K562 (cell line): ENCODE measurements around the gene AMER3. TPM values are rescaled to one million over a fixed set of nuclear protein-coding genes. Genes with fewer than 3 reads are reported as not detected.

Experiments
- ATAC-seq: fragments of 200-7000 bp; cut with Tn5 transposase; 3 replicates; pipeline ENCODE4 v1.9.1; 2020; ENCODE audit warnings: moderate library complexity
- BruUV-seq: library from RNA; stranded (reverse); fragments of 400-500 nt; replicated peaks from 2 replicates; lab custom pipeline; 2021; lab: Mats Ljungman, UMichigan
- CTCF ChIA-PET: fragments of 300-600 bp; formaldehyde crosslinking; extraction: SDS; loops from one replicate; lab custom pipeline; 2021; ENCODE audit warnings: low intra/inter-chr PET ratio; lab: Yijun Ruan, JAX
- POLR2A ChIA-PET: fragments of 300-600, 350-650 bp; sonication (Branson Sonifier 250); formaldehyde crosslinking; extraction: SDS; loops from one replicate; lab custom pipeline; 2021; ENCODE audit warnings: antibody characterized with exemption, inconsistent platforms; lab: Yijun Ruan, JAX
- DNase-seq, 4 experiments: peaks; one replicate each; pipeline versions ENCODE4 v3.0.0 to v3.0.0-alpha.2; 2011 to 2018; ENCODE audit warnings: low spot score in 3 of 4, mixed read lengths in 3 of 4; ENCODE audit errors: extremely low read depth in 1 of 4
- FAIRE-seq: peaks from 2 replicates; lab custom pipeline; 2011; peaks lifted over from hg19 to GRCh38; lab: Jason Lieb, UNC
- H2AFZ ChIP-seq: 2 replicates; pipeline ENCODE4 v1.6.0; 2011; ENCODE audit warnings: low read depth, low read length, control low read depth, inconsistent platforms
- H3K27ac ChIP-seq: fragments of 200-600 bp; 3 replicates; pipeline ENCODE4 v1.8.0; 2011; ENCODE audit warnings: low read depth, mild to moderate bottlenecking, control low read depth, inconsistent platforms, low read length, moderate library complexity, mixed read lengths; ENCODE audit errors: extremely low read depth
- H3K27me3 ChIP-seq, 2 experiments: fragments of 300-600 bp in 1 of 2; 2 replicates in 1 of 2; 3 replicates in 1 of 2; pipeline versions ENCODE4 v1.6.0 to v1.8.0; 2011; ENCODE audit warnings: inconsistent platforms in 2 of 2, low read length in 2 of 2, mild to moderate bottlenecking in 1 of 2, mixed read lengths in 1 of 2, moderate library complexity in 1 of 2; ENCODE audit not compliant: control insufficient read depth in 2 of 2, insufficient read depth in 2 of 2
- H3K36me3 ChIP-seq: fragments of 300-600 bp; 3 replicates; pipeline ENCODE4 v1.8.0; 2011; ENCODE audit warnings: mild to moderate bottlenecking, low read length, inconsistent platforms; ENCODE audit not compliant: control insufficient read depth, insufficient read depth
- H3K4me1 ChIP-seq, 2 experiments: fragments of 200-600 bp in 1 of 2; replicated peaks in 1 of 2; 2 replicates in 1 of 2; 3 replicates in 1 of 2; pipeline versions ENCODE4 v1.5.1 to v1.8.0; 2011; ENCODE audit warnings: inconsistent platforms in 2 of 2, low read length in 2 of 2, mild to moderate bottlenecking in 1 of 2, mixed read lengths in 1 of 2, moderate library complexity in 1 of 2; ENCODE audit not compliant: control insufficient read depth in 2 of 2, insufficient read depth in 2 of 2
- H3K4me2 ChIP-seq: 2 replicates; pipeline ENCODE4 v1.6.1; 2011; ENCODE audit warnings: low read length, control low read depth, inconsistent platforms, mixed read lengths; ENCODE audit not compliant: insufficient read depth
- H3K4me3 ChIP-seq: fragments of 200-600 bp; sonication (generic), shearing (Covaris generic); 2 replicates; pipeline ENCODE4 v1.5.1; 2016; ENCODE audit warnings: control low read depth, inconsistent platforms
- H3K79me2 ChIP-seq: fragments of 200-600 bp; 3 replicates; pipeline ENCODE4 v1.8.0; 2011; ENCODE audit warnings: low read length, inconsistent platforms; ENCODE audit not compliant: control insufficient read depth, insufficient read depth
- H3K9ac ChIP-seq, 2 experiments: 2 replicates each; pipeline versions ENCODE4 v1.6.0 to v1.6.1; 2011; ENCODE audit warnings: low read depth in 2 of 2, low read length in 2 of 2, control low read depth in 1 of 2, inconsistent platforms in 1 of 2, mild to moderate bottlenecking in 1 of 2, mixed read lengths in 1 of 2; ENCODE audit not compliant: insufficient read depth in 1 of 2
- H3K9me1 ChIP-seq: one replicate; pipeline ENCODE4 v1.6.0; 2011; ENCODE audit warnings: inconsistent platforms, mild to moderate bottlenecking, low read length, moderate library complexity; ENCODE audit not compliant: control insufficient read depth, insufficient read depth
- H3K9me3 ChIP-seq: replicated peaks from 2 replicates; pipeline ENCODE4 v1.5.1; 2011; ENCODE audit warnings: low read depth, low read length, inconsistent platforms; ENCODE audit not compliant: control insufficient read depth, insufficient read depth
- H4K20me1 ChIP-seq: replicated peaks from 2 replicates; pipeline ENCODE4 v1.6.1; 2011; ENCODE audit warnings: low read length, inconsistent platforms, mixed read lengths; ENCODE audit not compliant: control insufficient read depth, insufficient read depth
- HCFC1 ChIP-seq: IDR thresholded peaks from 2 replicates; pipeline ENCODE4 v1.6.1; 2012; ENCODE audit warnings: low read depth, low read length, improper control_type of control experiment
- MAX ChIP-seq: sonication (generic); formaldehyde crosslinking; IDR thresholded peaks from 2 replicates; pipeline ENCODE4 v1.9.0; 2022; ENCODE audit warnings: mild to moderate bottlenecking, missing genetic modification reagents
- PKNOX1 ChIP-seq: fragments of 450-650 bp; IDR thresholded peaks from 2 replicates; pipeline ENCODE4 v1.6.1; 2016
- RBFOX2 ChIP-seq: fragments of 200-400 bp; formaldehyde crosslinking; IDR thresholded peaks from 2 replicates; pipeline ENCODE4 v1.6.1; 2017; ENCODE audit warnings: low read depth, mild to moderate bottlenecking, low read length, moderate library complexity
- REST ChIP-seq, 2 experiments: fragments of 450-650 bp; formaldehyde crosslinking in 1 of 2; IDR thresholded peaks; 2 replicates each; pipeline versions ENCODE4 v1.4.0 to v1.6.1; 2014 to 2020; ENCODE audit warnings: mild to moderate bottlenecking in 2 of 2, borderline replicate concordance in 1 of 2, low read depth in 1 of 2
- SUPT5H ChIP-seq: fragments of 450-650 bp; IDR thresholded peaks from 2 replicates; pipeline ENCODE4 v1.6.1; 2016
- ZBTB11 ChIP-seq, 3 experiments: fragments of 200-800 bp in 1 of 3; fragments of 250-450 bp in 1 of 3; fragments of 450-650 bp in 1 of 3; sonication (Bioruptor Pico) in 1 of 3; sonication (Bioruptor generic) in 1 of 3; formaldehyde crosslinking in 1 of 3; IDR thresholded peaks; 2 replicates each; pipeline versions ENCODE4 v1.6.1 to v1.8.0; 2016 to 2022; ENCODE audit warnings: mild to moderate bottlenecking in 2 of 3, missing genetic modification characterization in 2 of 3, missing compliant biosample characterization in 1 of 3, moderate library complexity in 1 of 3
- WGBS: fragments of 100-300 bp; shearing (Covaris generic); methylation state at CpG from one replicate; pipeline ENCODE4 v1.1.6; 2016; ENCODE audit warnings: low coverage, mixed read lengths; ENCODE audit not compliant: insufficient coverage; ENCODE audit errors: missing lambda C conversion rate; 5-methylcytosine and 5-hydroxymethylcytosine counted together
- in situ Hi-C: fragments of 300-500 bp; cut with MboI; formaldehyde crosslinking; loops from 4 replicates; pipeline ENCODE4 v1.15.0; 2018; ENCODE audit warnings: inconsistent platforms, mixed read lengths
- intact Hi-C: fragments of 100-400 bp; cut with micrococcal nuclease; formaldehyde crosslinking; loops from 2 replicates; pipeline ENCODE4 v1.14.2; 2022
- polyA plus RNA-seq, 8 experiments: library from polyadenylated mRNA; depleted of rRNA in 4 of 8; stranded (reverse) in 5 of 8; unstranded in 3 of 8; fragments of >200 nt; fragmentation: Nextera tagmentation in 2 of 8; fragmentation: Illumina TruSeq in 1 of 8; extraction: Ambion mirVana in 2 of 8; extraction: Trizol in 1 of 8; gene quantifications; 2 replicates each; pipeline versions ENCODE4 v1.2.1 to v1.2.3, GENCODE V29; 2011 to 2014; ENCODE audit warnings: inconsistent platforms in 1 of 8, missing spikeins in 1 of 8
- total RNA-seq, 7 experiments: library from RNA; depleted of rRNA in 6 of 7; stranded (reverse); fragments of >200 nt in 6 of 7; fragmentation: Illumina TruSeq in 2 of 7; extraction: Trizol in 2 of 7; gene quantifications; 2 replicates each; pipeline versions ENCODE4 v1.2.1 to v1.2.3, GENCODE V29; 2011 to 2021; ENCODE audit warnings: low replicate concordance in 1 of 7

Gene AMER3
- total and polyA plus RNA-seq, 9 of the 15 experiments (the other 6 are each of a cell fraction or from before 2014, with no cell fraction given), result not detected

- H3K4me3 ChIP-seq, result peak overlapping the region; percentile 57
- ChIA-PET CTCF (no interaction called here), POLR2A (no interaction called here)
- H2AFZ ChIP-seq, result peak overlapping the region; percentile 97
- BruUV-seq, result no TSS peak
- H3K36me3 ChIP-seq, result no peaks in the 10 kb centered on the region
- peaks cover 11 to 29% of the 10 kb centered on the region in 2 experiments; a peak in 3 of 5 replicates for H3K27me3 ChIP-seq
- in situ Hi-C loops, result no loop called here
- H3K9me3 ChIP-seq, result no peaks in the 10 kb centered on the region; the same call in 1 of the 2 replicates
- no peaks in the 10 kb centered on the region for H3K79me2 ChIP-seq
- peaks cover 7% of the 10 kb centered on the region for H3K9me1 ChIP-seq
- peak overlapping the region; percentile 51 to 87; a peak in 3 of 4 replicates for H3K9ac ChIP-seq
- peaks cover 7 to 23% of the 10 kb centered on the region in 2 experiments for H3K4me1 ChIP-seq
- under 1% methylated on average over 44 of the region's 48 CpGs for WGBS
- ATAC-seq (peak; percentile 99), FAIRE-seq (peak; percentile 88), DNase-seq (peak; percentile 86 to 97 (median 91))
- H3K27ac ChIP-seq, result no peak overlapping the region; the same call in 2 of the 3 replicates
- H4K20me1 ChIP-seq, result no peaks in the 10 kb centered on the region; the same call in 1 of the 2 replicates
- intact Hi-C loops, result no loop called here
- peak overlapping the region; percentile 90 for H3K4me2 ChIP-seq
- TF ChIP-seq RBFOX2, result peak; percentile 78
- peak; percentile 90 for TF ChIP-seq PKNOX1
- TF ChIP-seq HCFC1, result 0 out of 2 replicates have a peak, but pooled peaks have one; percentile 10
- peak; percentile 60; the same call in 1 of the 2 replicates for TF ChIP-seq SUPT5H
- peak; percentile 83 for TF ChIP-seq REST (IDR thresholded peaks at IDR 0.05; ENCODE audit: borderline replicate concordance)
- TF ChIP-seq REST (CRISPR knock-in tag; IDR thresholded peaks at IDR 0.05; ENCODE audit: low read depth), result no peak
- TF ChIP-seq ZBTB11 (CRISPR knock-in tag; IDR thresholded peaks at IDR 0.05), result no peak
- TF ChIP-seq MAX, result peak; percentile 17; the same call in 1 of the 2 replicates
Measured at GRCh38 chr2:130727286-130727924, 27.9 kb upstream of the AMER3 start.
